GM10248 (cell line): ENCODE measurements around the gene ARHGAP12.

Experiments
- CTCF ChIA-PET: fragments of 300-600 bp; sonication (Branson Sonifier 250); formaldehyde crosslinking; extraction: SDS; loops from one replicate; lab custom pipeline; 2021; ENCODE audit warnings: antibody characterized with exemption; lab: Yijun Ruan, JAX
- POLR2A ChIA-PET: fragments of 350-650 bp; sonication (Branson Sonifier 250); formaldehyde crosslinking; extraction: SDS; loops from one replicate; lab custom pipeline; 2020; ENCODE audit warnings: antibody characterized with exemption; lab: Yijun Ruan, JAX
- DNase-seq: peaks from one replicate; pipeline ENCODE4 v3.0.0; 2012; ENCODE audit errors: extremely low spot score
- TF ChIP-seq, protein P1 (sequence below): IDR thresholded peaks from 2 replicates; pipeline ENCODE4 v1.5.1; 2012; ENCODE audit warnings: mild to moderate bottlenecking, low read depth; ENCODE audit errors: extremely low read depth, missing control alignments, control extremely low read depth

Gene ARHGAP12

GRCh38 chr10:31939797-31940708 is 11.4 kb upstream of the ARHGAP12 start:
- ChIA-PET CTCF (interaction anchor here (0.9 to 1.1 kb wide), 2 partner anchors 11 to 78 kb away, joined by 3 read pairs; no protein-coding TSS in a partner anchor), POLR2A (no interaction called here)

GRCh38 chr10:31937371-31937770 is 8.7 kb upstream of the ARHGAP12 start:
- ChIA-PET CTCF (no interaction called here), POLR2A (no interaction called here)
- TF ChIP-seq, protein P1, sequence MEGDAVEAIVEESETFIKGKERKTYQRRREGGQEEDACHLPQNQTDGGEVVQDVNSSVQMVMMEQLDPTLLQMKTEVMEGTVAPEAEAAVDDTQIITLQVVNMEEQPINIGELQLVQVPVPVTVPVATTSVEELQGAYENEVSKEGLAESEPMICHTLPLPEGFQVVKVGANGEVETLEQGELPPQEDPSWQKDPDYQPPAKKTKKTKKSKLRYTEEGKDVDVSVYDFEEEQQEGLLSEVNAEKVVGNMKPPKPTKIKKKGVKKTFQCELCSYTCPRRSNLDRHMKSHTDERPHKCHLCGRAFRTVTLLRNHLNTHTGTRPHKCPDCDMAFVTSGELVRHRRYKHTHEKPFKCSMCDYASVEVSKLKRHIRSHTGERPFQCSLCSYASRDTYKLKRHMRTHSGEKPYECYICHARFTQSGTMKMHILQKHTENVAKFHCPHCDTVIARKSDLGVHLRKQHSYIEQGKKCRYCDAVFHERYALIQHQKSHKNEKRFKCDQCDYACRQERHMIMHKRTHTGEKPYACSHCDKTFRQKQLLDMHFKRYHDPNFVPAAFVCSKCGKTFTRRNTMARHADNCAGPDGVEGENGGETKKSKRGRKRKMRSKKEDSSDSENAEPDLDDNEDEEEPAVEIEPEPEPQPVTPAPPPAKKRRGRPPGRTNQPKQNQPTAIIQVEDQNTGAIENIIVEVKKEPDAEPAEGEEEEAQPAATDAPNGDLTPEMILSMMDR, result no peak
- DNase-seq, result no peak

More at GRCh38 chr10:31939797-31940708, 11.4 kb upstream of the ARHGAP12 start:
- TF ChIP-seq, protein P1, result no peak
- DNase-seq, result no peak

GRCh38 chr10:31936933-31937332 is 8.3 kb upstream of the ARHGAP12 start:
- no peak for DNase-seq
- TF ChIP-seq, protein P1, result no peak
- ChIA-PET CTCF (interaction anchor here (0.8 kb wide), 1 partner anchor 15 kb away, joined by 3 read pairs; no protein-coding TSS in a partner anchor), POLR2A (interaction anchor here (0.5 kb wide), 1 partner anchor 13 kb away, joined by 4 read pairs; no protein-coding TSS in a partner anchor)

- POLR2A ChIA-PET, result interaction anchor here (0.5 kb wide), 1 partner anchor 14 kb away, joined by 4 read pairs; no protein-coding TSS in a partner anchor
- no peak for DNase-seq
- CTCF ChIA-PET, result interaction anchor here (0.8 to 1.2 kb wide), 2 partner anchors 16 to 99 kb away, joined by 3 read pairs; no protein-coding TSS in a partner anchor
- TF ChIP-seq, protein P1, result no peak
Measured at GRCh38 chr10:31936086-31936485, 7.5 kb upstream of the ARHGAP12 start.

- DNase-seq, result no peak
- POLR2A ChIA-PET, result no interaction called here
- TF ChIP-seq, protein P1, result no peak
- CTCF ChIA-PET, result interaction anchor here (1.2 kb wide), 2 partner anchors 20 to 100 kb away, joined by 3 read pairs; no protein-coding TSS in a partner anchor
Measured at GRCh38 chr10:31935678-31936077, 7.0 kb upstream of the ARHGAP12 start.

DNA sequence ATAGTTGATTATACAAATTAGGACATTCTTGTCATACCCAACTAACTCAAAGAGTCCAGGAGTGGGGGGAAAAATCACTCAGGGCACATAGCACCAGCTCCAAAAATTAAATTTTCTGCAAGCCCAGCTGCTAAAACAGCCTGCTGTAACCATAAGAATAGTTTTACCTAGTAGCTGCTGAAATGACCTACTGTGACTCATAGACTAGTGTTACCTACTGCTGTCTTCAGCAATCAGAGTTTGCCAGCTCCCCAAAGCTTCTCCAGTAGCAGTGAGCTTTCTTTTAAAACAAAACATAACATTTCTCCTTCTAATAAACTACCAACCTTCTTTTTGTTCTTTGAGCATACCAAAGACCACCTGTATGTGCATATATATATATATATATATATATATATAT is 4.2 kb upstream of the ARHGAP12 start:
- ChIA-PET POLR2A (no interaction called here), CTCF (interaction anchor here (1.2 to 1.4 kb wide), 2 partner anchors 11 to 27 kb away, joined by 3 read pairs; no protein-coding TSS in a partner anchor)
- TF ChIP-seq, protein P1, result no peak
- DNase-seq, result no peak
